GM12874 (cell line): ENCODE results near the gene SCARF2.

Experiments used
- TF ChIP-seq, protein P1 (sequence below): IDR thresholded peaks from 2 replicates; pipeline ENCODE4 v1.5.1; 2011; ENCODE audit warnings: low read depth, mild to moderate bottlenecking, control low read depth, low read length, moderate library complexity; ENCODE audit not compliant: insufficient read depth

Gene SCARF2

DNA sequence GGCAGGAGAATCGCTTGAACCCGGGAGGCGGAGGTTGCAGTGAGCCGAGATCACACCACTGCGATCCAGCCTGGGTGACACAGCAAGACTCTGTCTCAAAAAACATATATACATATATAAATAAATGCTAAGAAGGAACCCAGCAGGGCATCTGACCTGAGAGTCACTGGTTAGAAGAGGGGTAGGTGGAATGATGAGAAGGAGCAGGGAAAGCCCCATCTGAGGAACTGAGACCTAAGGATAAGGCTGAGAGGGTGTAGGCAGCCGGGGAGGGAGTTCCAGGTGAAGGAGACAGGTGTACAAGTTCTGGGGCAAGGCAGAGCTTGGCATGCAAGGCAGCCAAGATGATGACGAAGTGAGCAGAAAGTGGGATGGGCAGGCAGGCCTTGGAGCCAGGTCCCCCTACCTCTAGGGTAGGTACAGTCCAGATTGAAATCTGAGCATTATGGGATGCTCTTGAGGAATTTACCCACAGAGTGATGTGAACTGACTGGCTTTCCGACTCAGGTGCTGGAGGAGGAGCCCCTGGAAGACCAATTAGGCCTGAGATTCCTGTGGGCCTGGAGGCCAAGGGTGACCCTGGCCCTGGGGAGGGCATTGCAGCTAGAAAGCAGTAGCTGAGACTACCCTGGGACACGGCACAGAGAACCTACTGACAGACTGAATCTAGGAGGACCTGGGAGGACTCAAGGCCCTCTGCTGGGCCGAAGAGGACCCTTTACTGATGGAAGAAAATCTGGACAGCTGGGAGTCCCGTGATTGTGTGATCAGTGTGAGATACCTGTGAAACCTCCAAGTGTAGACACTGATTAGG, 35.2 kb upstream of the SCARF2 start:
- TF ChIP-seq, protein P1, sequence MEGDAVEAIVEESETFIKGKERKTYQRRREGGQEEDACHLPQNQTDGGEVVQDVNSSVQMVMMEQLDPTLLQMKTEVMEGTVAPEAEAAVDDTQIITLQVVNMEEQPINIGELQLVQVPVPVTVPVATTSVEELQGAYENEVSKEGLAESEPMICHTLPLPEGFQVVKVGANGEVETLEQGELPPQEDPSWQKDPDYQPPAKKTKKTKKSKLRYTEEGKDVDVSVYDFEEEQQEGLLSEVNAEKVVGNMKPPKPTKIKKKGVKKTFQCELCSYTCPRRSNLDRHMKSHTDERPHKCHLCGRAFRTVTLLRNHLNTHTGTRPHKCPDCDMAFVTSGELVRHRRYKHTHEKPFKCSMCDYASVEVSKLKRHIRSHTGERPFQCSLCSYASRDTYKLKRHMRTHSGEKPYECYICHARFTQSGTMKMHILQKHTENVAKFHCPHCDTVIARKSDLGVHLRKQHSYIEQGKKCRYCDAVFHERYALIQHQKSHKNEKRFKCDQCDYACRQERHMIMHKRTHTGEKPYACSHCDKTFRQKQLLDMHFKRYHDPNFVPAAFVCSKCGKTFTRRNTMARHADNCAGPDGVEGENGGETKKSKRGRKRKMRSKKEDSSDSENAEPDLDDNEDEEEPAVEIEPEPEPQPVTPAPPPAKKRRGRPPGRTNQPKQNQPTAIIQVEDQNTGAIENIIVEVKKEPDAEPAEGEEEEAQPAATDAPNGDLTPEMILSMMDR: no peak

DNA sequence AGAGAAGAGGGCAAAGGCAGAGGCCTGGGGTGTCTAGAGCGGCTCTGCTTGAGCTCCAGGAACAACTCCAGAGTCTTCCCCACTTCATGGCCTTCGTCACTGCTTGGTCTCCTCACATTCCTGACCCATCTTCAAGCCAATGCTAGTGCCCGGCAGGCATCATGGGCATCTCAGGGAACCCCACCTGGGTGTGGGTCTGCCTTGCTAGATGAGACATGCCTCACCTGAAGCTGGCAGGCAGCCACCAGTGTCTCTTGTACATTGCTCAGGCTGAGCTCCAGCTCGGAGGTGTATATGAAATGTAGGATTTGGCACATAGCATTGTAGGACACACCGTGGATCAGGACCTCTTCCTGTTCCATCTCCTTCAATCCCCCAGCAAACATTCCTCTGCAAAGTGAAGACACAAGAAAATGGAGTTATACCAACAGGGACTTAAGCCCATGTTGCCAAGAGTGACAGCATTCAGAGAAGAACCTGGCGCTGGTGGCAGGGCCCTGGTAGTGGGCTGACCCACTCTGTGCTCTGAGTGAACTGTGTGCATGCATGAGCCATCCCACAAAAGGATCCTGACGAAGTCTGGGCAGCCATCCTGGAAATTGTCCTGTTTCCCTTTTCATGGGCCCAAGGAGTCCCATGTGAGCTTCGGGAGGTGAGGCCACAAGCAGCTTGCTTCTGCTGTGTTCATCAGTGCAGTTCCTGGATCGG, 33.7 kb upstream of the SCARF2 start:
- TF ChIP-seq, protein P1: no peak

DNA sequence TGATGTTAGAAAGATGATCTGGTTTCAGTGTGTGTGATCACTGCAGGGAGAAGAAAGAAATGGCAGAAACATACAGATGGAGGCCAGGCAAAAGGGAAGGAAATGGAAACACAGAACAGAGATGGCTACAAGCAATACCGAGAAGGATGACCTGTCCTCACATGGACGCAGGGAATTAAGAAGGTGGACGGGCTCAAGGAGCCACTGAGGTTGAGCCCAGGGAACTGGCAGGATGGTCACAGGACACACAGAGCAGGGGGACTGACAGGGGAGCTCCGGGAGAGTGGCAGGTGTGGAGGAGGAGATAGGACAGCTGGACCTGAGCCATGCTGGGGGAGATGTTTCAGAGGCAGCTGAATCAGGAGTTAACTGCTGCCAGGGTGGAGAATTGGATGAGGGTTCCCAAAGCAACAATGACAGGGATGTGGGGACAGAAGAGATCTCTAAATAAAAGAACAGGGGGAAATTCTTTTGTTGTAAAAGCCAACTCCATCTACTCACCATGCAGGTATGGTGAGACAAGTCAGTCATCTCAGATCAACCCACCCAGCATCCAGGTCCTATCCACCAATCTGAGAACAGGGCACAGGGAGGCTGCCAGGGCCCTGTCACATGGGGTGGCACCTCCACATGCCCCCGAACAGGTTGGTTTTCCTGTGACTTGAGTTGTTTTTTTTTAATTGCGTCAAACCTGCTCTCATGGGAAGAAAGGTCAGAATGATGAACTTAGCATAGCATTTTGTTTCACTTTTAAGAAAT, 31.7 kb upstream of the SCARF2 start:
- TF ChIP-seq, protein P1: no peak

DNA sequence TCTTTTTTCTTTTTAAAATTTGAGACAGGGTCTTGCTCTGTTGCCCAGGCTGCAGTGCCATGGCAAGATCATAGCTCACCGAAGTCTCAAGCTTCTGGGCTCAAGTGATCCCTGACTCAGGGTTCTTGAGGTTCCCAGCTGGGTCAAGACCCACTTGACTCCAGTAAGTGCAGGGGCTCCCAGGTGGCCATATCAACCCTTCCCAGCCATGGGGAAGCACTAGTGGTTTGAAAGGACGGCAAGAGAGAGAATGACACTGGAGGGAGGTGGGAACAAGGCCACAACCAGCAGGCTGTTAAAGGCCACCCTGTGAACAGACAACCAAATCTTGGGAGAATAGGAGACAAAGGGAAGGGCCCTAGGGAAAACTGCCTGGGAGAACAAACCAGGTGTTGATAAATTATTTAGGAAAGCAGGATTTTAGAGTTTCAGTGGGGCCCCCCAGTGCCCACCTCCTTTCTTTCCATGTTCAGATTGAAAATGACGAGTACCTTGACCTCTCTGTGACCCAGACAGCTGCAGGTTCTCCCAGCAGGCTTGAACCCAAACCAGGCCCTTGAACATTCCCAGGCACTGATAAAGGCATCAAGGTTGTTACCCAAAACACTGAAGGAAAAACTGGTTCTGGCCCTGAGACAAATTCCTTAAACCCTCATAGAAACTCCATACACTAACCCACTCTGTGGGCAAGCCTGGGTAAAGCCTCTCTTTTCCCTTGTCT, 29.2 kb upstream of the SCARF2 start:
- TF ChIP-seq, protein P1: no peak

DNA sequence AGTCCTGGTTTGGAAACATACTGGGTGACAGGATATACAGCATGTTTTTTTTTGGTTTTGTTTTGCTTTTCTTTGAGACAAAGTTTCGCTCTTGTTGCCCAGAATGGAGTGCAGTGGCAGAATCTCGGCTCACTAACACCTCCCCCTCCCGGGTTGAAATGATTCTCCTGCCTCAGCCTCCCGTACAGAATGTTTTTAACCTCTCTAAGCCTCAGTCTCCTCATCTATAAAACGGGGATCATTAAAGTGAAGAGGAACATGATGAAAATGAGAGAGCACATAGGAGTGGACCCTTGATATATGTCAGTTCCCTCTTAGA, 28.1 kb upstream of the SCARF2 start:
- TF ChIP-seq, protein P1: no peak

DNA sequence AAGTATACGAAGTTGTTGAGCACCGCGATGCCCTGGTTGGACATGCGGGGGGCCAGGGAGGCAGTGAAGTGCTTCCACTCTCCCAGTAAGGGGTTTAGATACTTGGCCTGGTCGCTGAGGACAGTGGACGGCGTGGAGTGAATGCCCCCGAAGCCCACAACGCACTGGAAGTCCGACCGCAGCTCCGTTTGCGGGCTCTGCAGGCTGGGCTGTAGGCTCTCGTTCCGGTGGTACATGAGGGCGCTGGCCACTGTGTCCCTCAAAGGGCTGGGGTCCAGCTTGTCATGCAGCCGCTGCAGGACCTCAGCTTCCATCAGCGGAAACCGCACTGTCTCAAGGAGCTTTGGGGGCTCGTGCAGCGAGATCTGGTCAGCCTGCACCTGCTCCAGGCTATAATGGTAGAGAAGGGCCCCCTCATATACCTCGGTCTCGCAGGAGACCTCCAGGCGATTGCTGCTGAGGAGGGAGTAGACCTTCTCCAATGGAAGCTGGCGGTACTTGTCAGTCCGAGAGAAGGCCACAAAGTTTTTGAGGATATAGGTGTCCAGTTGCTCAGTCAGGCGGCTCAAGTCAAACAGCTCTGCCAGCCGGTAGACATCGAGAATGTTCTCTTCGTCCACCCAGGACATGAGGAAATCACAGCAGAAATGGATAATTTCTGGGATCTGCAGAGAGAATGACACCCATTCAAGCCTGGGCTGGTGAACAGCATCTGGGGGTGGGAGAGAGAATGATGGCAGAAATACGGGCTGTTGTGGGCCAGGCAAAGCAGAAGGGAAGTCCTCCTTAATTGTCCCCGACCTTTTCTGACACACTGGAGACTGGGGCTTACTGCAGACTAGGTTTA, 27.5 kb upstream of the SCARF2 start:
- TF ChIP-seq, protein P1: no peak
